Mononuclear cell (primary cell): ENCODE measurements around the gene WRAP53. TPM values are rescaled to one million over a fixed set of nuclear protein-coding genes. Genes with fewer than 3 reads are reported as not detected.

Experiments used
- H3K27me3 ChIP-seq: 2 replicates; pipeline ENCODE4 v1.6.0; 2011; ENCODE audit warnings: low read length, control low read depth; ENCODE audit not compliant: insufficient read depth
- H3K4me1 ChIP-seq: 2 replicates; pipeline ENCODE4 v1.5.1; 2011; ENCODE audit warnings: mild to moderate bottlenecking, low read length, control low read depth; ENCODE audit not compliant: insufficient read depth
- H3K4me3 ChIP-seq: 2 replicates; pipeline ENCODE4 v1.5.1; 2011; ENCODE audit warnings: mild to moderate bottlenecking, low read length, moderate library complexity
- H3K9me3 ChIP-seq: 2 replicates; pipeline ENCODE4 v1.5.1; 2011; ENCODE audit warnings: low read depth, mild to moderate bottlenecking, control low read depth, low read length
- total RNA-seq: library from RNA; depleted of rRNA; stranded (reverse); fragments of >200 nt; gene quantifications from one replicate; pipeline ENCODE4 v1.2.3, GENCODE V29; 2012

WRAP53 gene
- total RNA-seq, 1 donor, result 3.6 TPM

- Histone ChIP-seq H3K27me3 (no peaks in the 10 kb centered on the region), H3K4me3 (no peak overlapping the region), H3K4me1 (no peaks in the 10 kb centered on the region), H3K9me3 (no peaks in the 10 kb centered on the region)
Measured at GRCh38 chr17:7739746-7740145, 51.5 kb downstream of the WRAP53 start.

GRCh38 chr17:7740481-7741001 lies 52.3 kb downstream of the WRAP53 start:
- Histone ChIP-seq H3K27me3 (no peaks in the 10 kb centered on the region), H3K9me3 (no peaks in the 10 kb centered on the region), H3K4me3 (no peak overlapping the region), H3K4me1 (no peaks in the 10 kb centered on the region)

GRCh38 chr17:7742729-7743128 lies 54.5 kb downstream of the WRAP53 start:
- Histone ChIP-seq H3K27me3 (no peaks in the 10 kb centered on the region), H3K9me3 (no peaks in the 10 kb centered on the region), H3K4me1 (no peaks in the 10 kb centered on the region), H3K4me3 (no peak overlapping the region)

- no peaks in the 10 kb centered on the region for H3K27me3 ChIP-seq
- no peaks in the 10 kb centered on the region for H3K9me3 ChIP-seq
- no peaks in the 10 kb centered on the region for H3K4me1 ChIP-seq
Measured at GRCh38 chr17:7744416-7744815, 56.1 kb downstream of the WRAP53 start.

GRCh38 chr17:7745748-7746470 lies 57.6 kb downstream of the WRAP53 start:
- no peaks in the 10 kb centered on the region for H3K27me3 ChIP-seq
- no peak overlapping the region for H3K4me3 ChIP-seq
- H3K4me1 ChIP-seq, result no peaks in the 10 kb centered on the region
- no peaks in the 10 kb centered on the region for H3K9me3 ChIP-seq

More at GRCh38 chr17:7744416-7744815, 56.1 kb downstream of the WRAP53 start:
- H3K4me3 ChIP-seq, result no peak overlapping the region

GRCh38 chr17:7747635-7748071 lies 59.4 kb downstream of the WRAP53 start:
- no peaks in the 10 kb centered on the region for H3K9me3 ChIP-seq
- no peak overlapping the region for H3K4me3 ChIP-seq
- H3K4me1 ChIP-seq, result no peaks in the 10 kb centered on the region
- no peaks in the 10 kb centered on the region for H3K27me3 ChIP-seq

GRCh38 chr17:7748076-7748775 lies 59.9 kb downstream of the WRAP53 start:
- no peaks in the 10 kb centered on the region for H3K27me3 ChIP-seq
- H3K4me1 ChIP-seq, result no peaks in the 10 kb centered on the region
- H3K4me3 ChIP-seq, result no peak overlapping the region
- no peaks in the 10 kb centered on the region for H3K9me3 ChIP-seq

GRCh38 chr17:7750321-7750821 lies 62.1 kb downstream of the WRAP53 start:
- no peaks in the 10 kb centered on the region for H3K4me1 ChIP-seq
- no peaks in the 10 kb centered on the region for H3K9me3 ChIP-seq
- no peaks in the 10 kb centered on the region for H3K27me3 ChIP-seq
- H3K4me3 ChIP-seq, result no peak overlapping the region

Other genes starting within 250 kb of the WRAP53 start
- 0.21 TPM for gene FGF11, start 249.0 kb upstream of the WRAP53 start, total RNA-seq
- gene CHRNB1, start 243.4 kb upstream of the WRAP53 start, total RNA-seq, result 3.3 TPM
- 30.9 TPM for gene ZBTB4, start 208.8 kb upstream of the WRAP53 start, total RNA-seq
- not detected for gene SLC35G6, start 207.0 kb upstream of the WRAP53 start, total RNA-seq
- gene POLR2A, start 204.1 kb upstream of the WRAP53 start, total RNA-seq, result 174 TPM
- gene TNFSF12, start 139.4 kb upstream of the WRAP53 start, total RNA-seq, result 14.4 TPM
- 44.9 TPM for gene TNFSF13, start 129.7 kb upstream of the WRAP53 start, total RNA-seq
- gene SENP3, start 126.6 kb upstream of the WRAP53 start, total RNA-seq, result 33.1 TPM
- 147 TPM for gene CD68, start 108.8 kb upstream of the WRAP53 start, total RNA-seq
- 48.0 TPM for gene MPDU1, start 104.6 kb upstream of the WRAP53 start, total RNA-seq
- gene SOX15, start 98.4 kb upstream of the WRAP53 start, total RNA-seq, result 0.52 TPM
- 7.7 TPM for gene FXR2, start 73.6 kb upstream of the WRAP53 start, total RNA-seq
- 28.3 TPM for gene SAT2, start 60.7 kb upstream of the WRAP53 start, total RNA-seq
- gene SHBG, start 58.3 kb upstream of the WRAP53 start, total RNA-seq, result not detected
- not detected for gene ATP1B2, start 37.6 kb upstream of the WRAP53 start, total RNA-seq
- gene TP53, start 987 bp upstream of the WRAP53 start, total RNA-seq, result 9.9 TPM
- gene EFNB3, start 16.7 kb downstream of the WRAP53 start, total RNA-seq, result not detected
- under 0.01 TPM for gene DNAH2, start 29.3 kb downstream of the WRAP53 start, total RNA-seq
- gene KDM6B, start 145.7 kb downstream of the WRAP53 start, total RNA-seq, result 88.1 TPM
- 8.5 TPM for gene TMEM88, start 166.6 kb downstream of the WRAP53 start, total RNA-seq
- gene NAA38, start 169.1 kb downstream of the WRAP53 start, total RNA-seq, result 14.0 TPM
- gene CYB5D1, start 169.5 kb downstream of the WRAP53 start, total RNA-seq, result 8.8 TPM
- 96.4 TPM for gene CHD3, start 200.3 kb downstream of the WRAP53 start, total RNA-seq
- 2.4 TPM for gene RNF227, start 227.8 kb downstream of the WRAP53 start, total RNA-seq
- 1.2 TPM for gene KCNAB3, start 241.4 kb downstream of the WRAP53 start, total RNA-seq
- gene TRAPPC1, start 243.5 kb downstream of the WRAP53 start, total RNA-seq, result 21.4 TPM
- 9.2 TPM for gene CNTROB, start 243.7 kb downstream of the WRAP53 start, total RNA-seq